GM21515 (cell line): ENCODE results near the gene C19orf81.
"Not testable (repeated sequence)": the region's sequence is repeated elsewhere in the genome, so short reads cannot be mapped to it uniquely, and the experiment has no call there.

Experiments used
- ATAC-seq: cut with Tn5 transposase; IDR thresholded peaks from one replicate; pipeline ENCODE4 v1.9.1; 2021; ENCODE audit not compliant: unreplicated experiment

C19orf81 gene

GRCh38 chr19:50649433-50650391, at the start of gene C19orf81:
TSS of gene C19orf81 (plus strand) at chr19:50649445. CDS start at chr19:50649445, 0 bp downstream.
- ATAC-seq: no peak

- no peak for ATAC-seq
These were observed 47.7 kb upstream of the C19orf81 start for GRCh38 chr19:50601407-50602088.

GRCh38 chr19:50602089-50602422, 47.2 kb upstream of the C19orf81 start:
- ATAC-seq: no peak

GRCh38 chr19:50602496-50602895, 46.7 kb upstream of the C19orf81 start:
- ATAC-seq: no peak

GRCh38 chr19:50602935-50603334, 46.3 kb upstream of the C19orf81 start:
- ATAC-seq: no peak

GRCh38 chr19:50604264-50605073, 44.8 kb upstream of the C19orf81 start:
- not testable (repeated sequence) for ATAC-seq

GRCh38 chr19:50606059-50606836, 43.0 kb upstream of the C19orf81 start:
- not testable (repeated sequence) for ATAC-seq

- ATAC-seq: no peak
These were observed 41.9 kb upstream of the C19orf81 start for GRCh38 chr19:50607388-50607787.

- no peak for ATAC-seq
These were observed 41.1 kb upstream of the C19orf81 start for GRCh38 chr19:50607874-50608785.

GRCh38 chr19:50612504-50613404, 36.5 kb upstream of the C19orf81 start:
- not testable (repeated sequence) for ATAC-seq

GRCh38 chr19:50618379-50618778, 30.9 kb upstream of the C19orf81 start:
- ATAC-seq: not testable (repeated sequence)

- not testable (repeated sequence) for ATAC-seq
These were observed 30.1 kb upstream of the C19orf81 start for GRCh38 chr19:50619184-50619583.

- ATAC-seq: not testable (repeated sequence)
These were observed 28.8 kb upstream of the C19orf81 start for GRCh38 chr19:50620394-50620906.

- ATAC-seq: no peak
These were observed 24.2 kb upstream of the C19orf81 start for GRCh38 chr19:50624949-50625600.

- ATAC-seq: no peak
These were observed 23.2 kb upstream of the C19orf81 start for GRCh38 chr19:50626011-50626410.

- no peak for ATAC-seq
These were observed 22.4 kb upstream of the C19orf81 start for GRCh38 chr19:50626795-50627194.

- no peak for ATAC-seq
These were observed 21.1 kb upstream of the C19orf81 start for GRCh38 chr19:50628146-50628545.

GRCh38 chr19:50628551-50628950, 20.7 kb upstream of the C19orf81 start:
- ATAC-seq: no peak
